GM12873 (cell line): Measurements from ENCODE around the gene ZNF700.

ENCODE experiments used
- CTCF ChIP-seq: IDR thresholded peaks from 2 replicates; pipeline ENCODE4 v1.5.1; 2012; ENCODE audit warnings: low read depth, mild to moderate bottlenecking, moderate library complexity, low read length, control low read depth; ENCODE audit not compliant: insufficient read depth; ENCODE audit errors: missing control alignments

The ZNF700 gene

DNA sequence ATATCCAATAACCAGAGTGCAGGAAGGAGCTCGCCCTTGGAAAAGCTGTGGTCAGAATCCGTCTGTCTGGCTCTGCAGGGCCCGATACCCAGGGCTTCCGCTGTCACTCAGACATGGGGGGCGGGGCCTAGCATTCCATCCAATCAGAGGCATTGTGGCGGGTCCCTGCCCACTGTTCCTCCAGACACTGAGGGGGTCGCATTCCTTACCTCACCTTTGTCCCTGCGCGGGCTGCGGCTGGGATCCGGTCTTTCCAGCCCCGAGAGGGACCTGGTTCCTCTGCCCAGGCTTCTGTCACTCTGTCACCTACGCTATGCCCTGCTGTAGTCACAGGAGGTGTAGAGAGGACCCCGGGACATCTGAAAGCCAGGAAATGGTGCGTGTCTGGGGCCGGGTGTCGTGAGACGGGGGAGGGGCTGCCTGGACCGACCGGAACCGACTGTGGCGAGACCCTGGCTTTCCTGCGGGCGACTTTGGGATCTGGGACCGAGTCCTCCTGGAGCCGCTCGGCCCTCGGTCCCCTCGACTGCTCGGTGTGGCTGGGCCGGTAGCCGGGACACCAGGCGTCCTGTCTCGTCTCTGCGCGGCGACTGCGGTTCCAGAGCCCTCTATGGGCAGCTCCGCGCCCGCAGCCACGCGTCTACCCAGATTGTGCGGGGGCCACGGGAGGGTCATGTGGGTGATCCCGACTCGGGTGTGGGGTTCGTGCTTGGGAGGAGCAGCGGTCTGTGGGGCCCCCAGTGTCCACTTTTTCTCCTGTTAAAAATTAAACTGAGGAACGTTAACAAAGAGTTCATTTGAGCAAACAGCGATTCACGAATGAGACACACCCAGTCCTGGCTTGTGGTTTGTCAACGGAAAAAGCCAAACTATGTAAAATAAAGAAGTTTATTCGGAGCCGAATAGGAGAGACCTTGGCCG is 37.0 kb upstream of the ZNF700 start, which contains the start of gene ZNF69:
Gene ZNF69, plus strand, starts transcription at position 172 of the 921 bp plus-strand sequence. Its CDS starts 142 bp downstream, at position 314.
- peak; percentile 25 for TF ChIP-seq CTCF

- no peak for TF ChIP-seq CTCF
These were observed 34.3 kb upstream of the ZNF700 start for GRCh38 chr19:11890634-11891033.

DNA sequence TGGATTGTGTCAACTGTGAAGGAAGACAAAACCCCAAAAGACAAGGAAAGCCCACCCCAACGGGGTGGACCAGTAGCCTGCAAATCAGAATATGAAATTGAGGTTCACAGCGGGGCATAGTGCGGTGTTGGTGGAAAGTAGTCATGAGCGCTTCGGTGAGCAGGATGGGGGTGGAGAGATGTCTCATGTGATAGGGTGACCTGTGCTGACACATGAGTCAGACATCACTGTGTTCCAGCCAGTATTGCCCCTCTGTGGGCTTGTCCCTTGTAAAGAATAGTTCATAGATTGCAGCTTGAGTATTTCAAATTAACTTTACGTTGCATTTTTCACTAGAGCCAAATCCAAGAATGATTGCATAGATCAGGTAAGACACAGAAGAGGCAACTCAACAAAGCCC is 30.1 kb upstream of the ZNF700 start:
- TF ChIP-seq CTCF, result no peak

DNA sequence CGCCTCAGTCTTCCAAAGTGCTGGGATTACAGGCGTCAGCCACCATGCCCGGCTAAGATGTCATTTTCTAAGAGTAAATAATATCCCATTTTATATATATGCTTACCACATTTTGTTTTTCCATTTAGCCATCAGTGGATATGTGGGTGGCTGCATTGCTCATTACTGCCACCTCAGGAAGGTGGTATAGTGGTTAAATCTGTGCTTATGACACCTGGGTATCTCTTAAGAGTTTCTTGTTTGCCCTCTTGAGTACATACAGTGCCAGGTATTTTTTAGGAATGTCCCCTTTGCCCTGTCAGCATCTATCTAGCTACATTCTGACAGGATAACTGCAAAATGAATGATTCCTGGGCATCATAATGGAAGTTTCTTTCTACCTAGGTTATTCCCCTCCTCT is 22.7 kb upstream of the ZNF700 start:
- no peak for TF ChIP-seq CTCF

- TF ChIP-seq CTCF, result no peak
These were observed 19.0 kb upstream of the ZNF700 start for GRCh38 chr19:11905928-11906327.

- TF ChIP-seq CTCF, result no peak
These were observed 2.9 kb upstream of the ZNF700 start for GRCh38 chr19:11921852-11922495.

- no peak for TF ChIP-seq CTCF
These were observed 2.3 kb downstream of the ZNF700 start for GRCh38 chr19:11927227-11927626.
